ENCODE data around the gene SLC26A6.

SLC26A6 gene

DNA sequence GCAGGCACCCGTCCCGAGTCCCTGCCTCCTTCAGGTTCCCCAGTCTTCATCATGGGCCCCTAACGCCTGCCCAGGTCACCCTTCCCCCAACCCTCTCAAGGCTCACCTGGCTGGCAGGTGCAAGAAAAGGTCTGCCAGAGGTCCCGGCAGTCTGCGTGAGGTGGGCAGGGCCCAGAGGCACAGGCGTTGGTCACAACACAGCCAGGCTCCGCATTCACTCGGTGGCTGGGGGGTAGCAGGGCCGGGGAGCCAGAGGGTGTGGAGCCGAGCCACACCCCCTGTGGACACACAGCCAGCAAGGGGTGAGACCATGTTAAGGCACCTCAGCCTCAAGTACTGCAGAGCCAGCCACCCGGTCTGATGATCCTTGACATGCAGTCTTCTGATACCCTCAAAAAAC is 16.5 kb upstream of the SLC26A6 start:
- DNase-seq (ENCODE audit: low read depth) = no peak
- H3K4me3 ChIP-seq (ENCODE audit: low read length) = no peak overlapping the region
- TF ChIP-seq, protein P1, sequence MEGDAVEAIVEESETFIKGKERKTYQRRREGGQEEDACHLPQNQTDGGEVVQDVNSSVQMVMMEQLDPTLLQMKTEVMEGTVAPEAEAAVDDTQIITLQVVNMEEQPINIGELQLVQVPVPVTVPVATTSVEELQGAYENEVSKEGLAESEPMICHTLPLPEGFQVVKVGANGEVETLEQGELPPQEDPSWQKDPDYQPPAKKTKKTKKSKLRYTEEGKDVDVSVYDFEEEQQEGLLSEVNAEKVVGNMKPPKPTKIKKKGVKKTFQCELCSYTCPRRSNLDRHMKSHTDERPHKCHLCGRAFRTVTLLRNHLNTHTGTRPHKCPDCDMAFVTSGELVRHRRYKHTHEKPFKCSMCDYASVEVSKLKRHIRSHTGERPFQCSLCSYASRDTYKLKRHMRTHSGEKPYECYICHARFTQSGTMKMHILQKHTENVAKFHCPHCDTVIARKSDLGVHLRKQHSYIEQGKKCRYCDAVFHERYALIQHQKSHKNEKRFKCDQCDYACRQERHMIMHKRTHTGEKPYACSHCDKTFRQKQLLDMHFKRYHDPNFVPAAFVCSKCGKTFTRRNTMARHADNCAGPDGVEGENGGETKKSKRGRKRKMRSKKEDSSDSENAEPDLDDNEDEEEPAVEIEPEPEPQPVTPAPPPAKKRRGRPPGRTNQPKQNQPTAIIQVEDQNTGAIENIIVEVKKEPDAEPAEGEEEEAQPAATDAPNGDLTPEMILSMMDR (conservative IDR thresholded peaks at IDR 0.05; ENCODE audit: low read length) = no peak

DNA sequence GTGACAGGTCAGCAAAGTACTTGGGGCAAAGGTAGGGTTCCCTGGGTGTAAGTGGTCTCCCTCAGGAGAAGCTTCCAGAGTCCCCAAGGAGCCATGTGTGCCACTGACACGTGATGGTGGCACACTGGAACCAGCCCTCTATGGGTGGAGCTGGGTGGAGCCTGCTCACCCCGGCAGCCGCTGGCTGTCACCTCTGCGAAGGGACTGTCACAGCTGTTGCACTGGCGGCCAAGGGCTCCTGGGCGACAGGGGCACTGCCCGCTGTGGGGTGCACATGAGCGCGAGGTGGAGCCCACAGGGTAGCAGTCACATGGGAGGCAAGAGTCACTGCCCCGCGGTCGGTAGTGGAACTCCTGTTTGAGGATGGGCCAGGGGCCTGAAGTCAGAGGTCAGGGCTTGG is 15.5 kb upstream of the SLC26A6 start:
- TF ChIP-seq, protein P1 (conservative IDR thresholded peaks at IDR 0.05; ENCODE audit: low read length) = no peak
- H3K4me3 ChIP-seq (ENCODE audit: low read length) = no peak overlapping the region
- DNase-seq (ENCODE audit: low read depth) = no peak

DNA sequence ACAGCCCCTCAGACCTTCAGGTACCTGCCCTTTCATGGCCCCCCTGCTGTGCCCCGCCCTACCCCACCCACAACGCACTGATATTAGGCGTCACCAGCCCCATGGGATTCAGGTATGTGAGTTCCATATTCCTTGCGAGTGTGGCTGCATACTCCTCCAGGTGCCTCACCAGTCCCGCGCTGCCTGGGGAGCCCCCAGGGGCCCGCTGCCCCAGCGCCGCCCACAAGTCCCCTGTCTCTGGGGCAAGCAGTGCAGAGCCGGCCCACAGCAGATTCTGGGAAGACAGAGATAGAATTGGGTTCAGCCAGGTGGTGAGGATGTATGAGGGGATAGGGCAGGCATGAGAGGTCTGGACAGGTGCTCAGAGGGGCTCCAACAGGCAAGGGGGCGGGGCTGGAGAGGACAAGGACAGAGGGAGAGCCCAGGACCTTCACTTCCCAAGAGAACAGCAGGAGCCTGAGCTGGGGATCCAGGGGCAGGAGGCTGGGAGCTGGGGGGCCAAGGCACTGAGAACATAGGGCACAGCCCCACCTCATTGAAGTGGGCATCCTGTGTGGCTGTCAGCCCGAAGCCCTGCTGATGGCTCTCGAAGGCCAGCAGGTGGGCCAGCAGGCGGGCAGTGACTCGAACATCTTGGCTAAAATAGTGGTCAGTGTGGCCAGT is 13.1 kb upstream of the SLC26A6 start:
- no peak for DNase-seq (ENCODE audit: low read depth)
- TF ChIP-seq, protein P1 (conservative IDR thresholded peaks at IDR 0.05; ENCODE audit: low read length) = no peak
- no peak overlapping the region for H3K4me3 ChIP-seq (ENCODE audit: low read length)

DNA sequence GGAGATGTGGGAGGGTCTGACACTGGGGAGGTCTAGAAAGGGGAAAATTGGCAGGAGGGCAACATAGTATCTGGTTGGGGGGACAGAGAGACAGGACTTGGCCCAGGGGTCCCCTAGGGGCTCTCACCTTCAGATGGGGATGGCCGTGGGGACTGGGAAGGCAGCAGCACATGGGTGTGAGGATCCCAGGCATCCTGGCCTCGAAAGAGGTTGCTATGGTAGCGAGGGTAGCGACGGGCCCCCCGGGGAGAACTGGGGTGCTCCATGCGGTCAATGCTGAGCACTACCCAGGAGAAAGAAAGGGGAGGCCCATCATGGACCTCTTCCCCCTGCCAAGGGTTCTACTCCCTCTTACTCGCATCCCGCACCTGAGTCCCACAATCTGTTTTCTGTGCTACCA is 12.5 kb upstream of the SLC26A6 start:
- H3K4me3 ChIP-seq (ENCODE audit: low read length) = no peak overlapping the region
- no peak for DNase-seq (ENCODE audit: low read depth)
- TF ChIP-seq, protein P1 (conservative IDR thresholded peaks at IDR 0.05; ENCODE audit: low read length) = no peak

DNA sequence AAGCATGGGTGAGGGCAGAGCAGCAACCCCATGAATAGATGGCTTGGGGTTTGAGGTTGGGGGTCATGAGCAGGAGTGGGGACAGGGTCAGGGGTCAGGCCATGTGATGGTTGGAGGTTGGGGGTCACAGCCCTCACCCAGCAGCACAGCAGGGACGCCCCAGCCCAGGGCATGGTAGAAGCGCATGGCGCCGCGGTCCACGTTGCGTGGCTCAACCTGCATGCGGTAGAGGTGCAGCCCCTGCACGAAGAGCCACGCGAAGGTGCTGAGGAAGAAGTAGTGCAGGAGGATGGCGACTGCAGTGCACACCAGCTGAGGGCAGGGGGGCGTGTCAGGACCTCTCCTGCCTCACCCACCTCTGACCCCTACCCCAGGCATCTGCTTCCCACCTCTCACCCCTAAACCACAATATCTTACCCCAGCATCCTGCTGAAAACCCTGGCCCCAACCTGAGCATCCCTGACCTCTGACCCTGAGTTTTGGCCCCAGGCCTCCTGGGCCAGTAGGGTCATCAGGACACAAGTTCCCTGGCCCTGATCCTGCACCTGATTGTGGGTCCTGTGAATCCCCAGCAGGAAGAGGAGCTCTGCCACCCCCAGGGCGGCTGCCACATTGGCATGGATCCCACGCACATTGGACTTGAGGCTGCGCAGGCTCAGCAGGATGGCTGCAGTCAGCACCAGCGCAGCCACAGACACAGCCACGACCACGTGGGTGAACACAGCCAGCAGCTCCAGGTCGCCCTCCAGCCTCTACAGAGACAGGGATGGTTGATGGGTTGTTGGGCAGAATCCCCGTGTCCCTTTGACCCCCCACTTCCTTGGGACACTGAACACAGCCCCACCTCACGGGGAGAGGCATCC is 9.9 kb upstream of the SLC26A6 start:
- DNase-seq (ENCODE audit: low read depth) = no peak
- TF ChIP-seq, protein P1 (conservative IDR thresholded peaks at IDR 0.05; ENCODE audit: low read length) = no peak
- H3K4me3 ChIP-seq (ENCODE audit: low read length) = no peak overlapping the region

DNA sequence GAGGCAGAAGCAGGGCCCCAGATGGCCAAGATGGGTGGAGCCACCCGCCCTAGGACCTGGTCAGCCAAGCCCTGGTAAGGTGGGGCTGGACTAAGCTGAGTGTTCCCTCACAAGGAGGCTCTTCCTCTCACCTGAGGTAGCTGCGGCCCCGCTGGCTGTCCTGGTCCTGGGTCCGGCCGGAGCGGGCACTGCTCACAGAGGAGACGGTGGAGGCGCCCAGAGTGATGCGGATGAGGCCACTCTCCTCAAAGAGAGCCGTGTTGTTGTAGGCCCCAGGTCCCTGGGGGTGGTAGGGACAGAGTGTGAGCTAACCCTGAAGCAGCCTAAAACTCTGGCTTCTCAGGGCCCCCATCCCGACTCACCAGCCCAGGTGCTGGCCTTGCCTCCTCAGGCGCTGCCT is 7.3 kb upstream of the SLC26A6 start:
- no peak overlapping the region for H3K4me3 ChIP-seq (ENCODE audit: low read length)
- no peak for DNase-seq (ENCODE audit: low read depth)
- TF ChIP-seq, protein P1 (conservative IDR thresholded peaks at IDR 0.05; ENCODE audit: low read length) = no peak

DNA sequence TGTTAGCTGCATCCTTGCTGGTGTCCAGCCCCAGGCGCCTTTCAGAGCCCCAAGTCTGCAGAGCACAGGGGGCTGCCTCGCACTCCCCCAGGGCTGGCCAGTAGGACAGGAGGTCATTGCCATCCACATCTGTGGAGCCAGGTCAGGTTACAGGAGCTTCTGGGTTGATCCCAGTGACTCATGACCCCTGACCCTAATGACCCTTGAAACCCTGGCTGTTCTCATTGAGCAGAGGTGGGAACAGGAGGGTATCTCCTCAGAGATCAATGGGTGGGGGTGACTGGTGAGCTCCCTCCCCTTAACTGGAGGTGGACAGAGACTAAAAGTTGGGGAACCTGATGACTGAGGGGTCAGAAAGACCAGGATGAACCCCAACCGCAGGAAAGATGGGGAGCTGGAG is 6.1 kb upstream of the SLC26A6 start:
- DNase-seq (ENCODE audit: low read depth) = no peak
- no peak overlapping the region for H3K4me3 ChIP-seq (ENCODE audit: low read length)
- TF ChIP-seq, protein P1 (conservative IDR thresholded peaks at IDR 0.05; ENCODE audit: low read length) = no peak

Data from AG10803 (cell line).